Stomach (tissue), 4 donors: ENCODE measurements around the gene LRSAM1.

ENCODE experiments used
- CTCF ChIP-seq, 7 experiments: fragments of 450-650 bp in 4 of 7; fragments of 200-600 bp in 3 of 7; sonication (generic) in 3 of 7; IDR thresholded peaks; one replicate each; pipeline ENCODE4 v1.5.1; 2016 to 2019; ENCODE audit warnings: antibody characterized with exemption in 7 of 7, control low read depth in 2 of 7, mild to moderate bottlenecking in 1 of 7
- EP300 ChIP-seq: sonication (generic); formaldehyde crosslinking; IDR thresholded peaks from one replicate; pipeline ENCODE4 v1.6.1; 2017; ENCODE audit warnings: antibody characterized with exemption
- POLR2A ChIP-seq, 4 donors: fragments of 450-650 bp; IDR thresholded peaks; one replicate each; pipeline ENCODE4 v1.6.1; 2016; ENCODE audit warnings: antibody characterized with exemption in 4 of 4, control low read depth in 2 of 4, mild to moderate bottlenecking in 1 of 4, moderate library complexity in 1 of 4
- POLR2AphosphoS5 ChIP-seq, 3 donors: sonication (generic); formaldehyde crosslinking; IDR thresholded peaks; one replicate each; pipeline ENCODE4 v1.6.1; 2016; ENCODE audit warnings: antibody characterized with exemption in 3 of 3

GRCh38 chr9:127545196-127546124 lies 94.2 kb downstream of the LRSAM1 start:
- TF ChIP-seq CTCF (IDR thresholded peaks at IDR 0.05) (peak in 1 of 7 experiments; percentile 4), POLR2A (IDR thresholded peaks at IDR 0.05) (no peak), POLR2AphosphoS5 (IDR thresholded peaks at IDR 0.05) (peak; percentile 4 to 74 (median 54)), EP300 (peak; percentile 31)
